ENCODE results near the gene LAGE3.
A peak's percentile ranks its signal among the peaks of the same experiment; 100 is the strongest.

Gene LAGE3

DNA sequence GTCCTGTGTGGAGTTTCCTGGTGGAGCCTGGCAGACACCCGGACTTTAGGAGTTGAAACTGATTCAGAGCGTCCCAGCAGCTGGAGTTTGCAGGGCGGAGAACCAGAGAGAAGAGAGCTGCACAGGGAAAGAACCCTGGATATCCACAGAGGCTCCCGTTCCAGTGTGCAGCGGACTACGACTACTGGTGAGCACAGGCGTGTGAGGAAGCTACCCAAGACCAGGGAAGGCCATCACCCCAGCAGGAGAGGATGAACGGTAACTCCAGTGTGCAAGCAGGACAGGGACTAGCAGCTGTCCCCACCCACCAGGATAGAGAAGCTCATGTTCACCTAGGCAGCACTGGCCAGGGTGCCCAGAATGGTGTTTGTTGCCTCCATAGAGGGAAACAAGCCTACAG lies 2.3 kb downstream of the LAGE3 start:
- DNase-seq, result no peak

GRCh38 chrX:154473683-154474082 lies 5.4 kb downstream of the LAGE3 start:
- DNase-seq, result no peak

DNA sequence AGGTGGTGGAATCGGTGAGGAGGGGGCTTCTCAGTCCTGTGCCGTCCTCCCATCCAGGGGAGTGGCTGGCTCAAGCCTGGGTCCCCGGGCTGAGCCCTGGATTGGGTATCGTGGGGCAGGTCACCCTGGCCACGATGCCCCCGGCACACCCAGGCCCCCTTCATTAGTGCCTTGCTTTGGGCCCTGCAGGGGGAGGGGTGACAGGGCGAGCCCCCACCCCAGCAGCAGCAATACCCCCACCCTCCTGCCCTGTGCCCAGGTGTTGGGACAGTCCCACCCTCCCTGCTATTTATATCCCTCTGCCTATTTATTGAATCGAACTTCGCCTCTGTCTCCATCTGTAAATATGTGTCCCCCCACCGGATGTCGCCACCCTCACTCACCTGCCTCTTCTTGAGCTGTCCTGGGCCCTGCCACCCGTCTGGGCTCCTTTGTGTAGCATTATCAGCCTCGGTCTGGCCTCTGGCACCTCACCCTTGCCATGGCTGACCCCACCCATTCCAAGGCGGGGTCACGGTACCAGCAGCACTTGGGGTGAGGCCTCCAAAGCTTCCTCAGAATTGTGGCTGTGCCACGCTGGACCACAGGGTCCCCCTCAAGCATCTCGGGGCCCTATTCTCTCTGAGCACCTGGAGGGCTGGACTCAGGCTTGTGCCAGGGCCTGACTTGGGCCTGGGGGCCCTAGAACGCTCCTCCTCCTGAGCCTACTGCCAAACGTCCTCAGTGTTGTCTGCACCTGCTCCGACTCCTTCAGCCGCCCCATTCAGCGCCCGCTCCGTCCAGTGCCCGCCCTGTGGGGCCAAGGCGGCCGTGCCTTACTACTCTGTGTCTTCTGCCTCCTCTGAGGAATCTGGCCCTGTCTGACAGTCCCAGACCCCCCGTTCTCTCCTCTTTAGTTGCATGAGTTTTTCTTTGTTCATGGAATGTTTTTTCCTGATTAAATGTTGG lies 6.1 kb downstream of the LAGE3 start:
- DNase-seq, result no peak

DNA sequence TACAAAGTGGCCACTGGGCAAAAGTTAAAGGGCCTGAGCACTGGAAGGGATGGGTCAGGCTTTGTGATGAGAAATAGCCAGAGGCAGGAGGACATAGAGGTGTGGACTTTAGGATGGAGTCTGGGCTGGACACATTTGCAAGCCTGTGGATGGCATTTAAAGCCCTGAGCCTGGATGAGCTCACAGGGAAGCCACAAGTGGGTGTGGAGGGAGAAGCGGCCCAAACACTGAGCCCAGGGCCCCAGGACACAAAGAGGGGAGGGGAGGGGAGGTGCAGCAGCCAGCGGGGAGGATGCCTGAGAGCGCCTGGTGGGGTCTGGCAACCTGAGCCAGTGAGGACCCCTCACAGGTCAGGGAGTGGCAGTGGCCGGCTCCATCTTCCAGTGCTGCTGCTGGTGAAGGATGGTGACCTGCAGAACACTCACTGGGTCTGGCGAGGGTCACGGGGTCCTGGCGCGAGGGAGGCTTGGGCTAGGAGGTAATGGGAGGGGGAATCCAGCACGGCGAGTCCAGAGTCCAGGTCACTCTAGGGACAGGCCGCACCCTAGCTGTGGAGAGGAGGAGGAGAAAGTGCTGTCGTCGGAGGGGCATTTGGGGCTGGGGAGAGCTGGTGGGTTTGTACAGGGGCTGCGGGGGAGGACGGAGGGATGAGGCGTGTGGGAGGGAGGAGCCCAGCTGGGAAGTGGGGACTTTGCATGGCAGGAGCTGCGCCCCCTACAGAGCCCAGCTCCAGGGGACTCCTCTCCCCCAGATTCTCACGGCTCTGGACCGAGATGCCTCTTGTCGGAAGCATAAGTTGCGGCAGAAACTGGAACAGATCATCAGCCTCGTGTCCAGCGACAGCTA lies 7.0 kb downstream of the LAGE3 start:
- DNase-seq, result no peak

- no peak for DNase-seq
Observed at GRCh38 chrX:154470914-154471568, 8.0 kb downstream of the LAGE3 start.

DNA sequence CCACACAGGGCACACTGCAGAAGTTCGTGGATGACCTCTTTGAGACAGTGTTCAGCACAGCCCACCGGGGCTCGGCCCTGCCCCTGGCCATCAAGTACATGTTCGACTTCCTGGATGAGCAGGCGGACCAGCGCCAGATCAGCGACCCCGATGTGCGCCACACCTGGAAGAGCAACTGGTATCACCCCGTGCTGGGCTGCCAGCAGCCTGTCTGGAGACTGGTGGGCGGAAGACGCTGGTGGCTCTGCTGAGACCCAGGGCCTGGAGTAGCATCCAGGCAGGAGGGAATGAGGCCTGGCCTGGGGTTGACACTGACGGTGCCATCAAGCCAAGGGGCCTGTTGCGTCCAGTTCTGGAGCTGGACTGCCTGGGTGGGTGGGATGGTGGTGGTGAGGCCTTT lies 8.6 kb downstream of the LAGE3 start:
- no peak for DNase-seq

- no peak for DNase-seq
Observed at GRCh38 chrX:154469880-154470279, 9.2 kb downstream of the LAGE3 start.

DNA sequence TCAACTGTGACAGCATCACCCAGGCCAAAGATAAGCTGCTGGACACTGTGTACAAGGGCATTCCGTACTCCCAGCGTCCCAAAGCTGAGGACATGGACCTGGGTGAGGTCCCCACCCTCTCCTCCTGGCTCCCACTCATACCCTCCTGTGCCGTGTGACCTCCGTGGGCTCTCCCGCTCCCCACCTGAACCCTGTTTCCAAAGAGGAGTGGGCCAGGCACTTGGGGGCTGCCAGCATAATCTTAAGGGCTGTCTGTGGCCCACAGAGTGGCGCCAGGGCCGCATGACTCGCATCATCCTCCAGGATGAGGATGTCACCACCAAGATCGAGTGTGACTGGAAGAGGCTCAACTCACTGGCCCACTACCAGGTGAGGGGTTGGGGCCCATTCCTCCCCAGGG lies 10.0 kb downstream of the LAGE3 start:
- DNase-seq, result no peak

DNA sequence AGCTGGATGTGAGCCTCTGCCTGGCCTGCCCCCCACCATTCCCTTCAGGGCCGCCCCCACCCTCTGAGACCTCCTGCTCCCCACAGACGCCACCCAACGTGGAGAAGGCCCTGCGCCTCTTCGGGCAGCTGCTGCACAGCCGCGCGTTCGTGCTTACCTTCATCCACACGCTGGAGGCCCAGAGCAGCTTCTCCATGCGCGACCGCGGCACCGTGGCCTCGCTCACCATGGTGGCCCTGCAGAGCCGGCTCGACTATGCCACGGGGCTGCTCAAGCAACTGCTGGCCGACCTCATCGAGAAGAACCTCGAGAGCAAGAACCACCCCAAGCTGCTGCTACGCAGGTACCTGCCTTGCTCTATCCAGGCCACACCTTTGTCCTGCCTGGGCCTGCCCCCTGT lies 10.9 kb downstream of the LAGE3 start:
- DNase-seq, result no peak

- no peak for DNase-seq
Observed at GRCh38 chrX:154467556-154467955, 11.5 kb downstream of the LAGE3 start.

- DNase-seq, result no peak
Observed at GRCh38 chrX:154466907-154467306, 12.2 kb downstream of the LAGE3 start.

DNA sequence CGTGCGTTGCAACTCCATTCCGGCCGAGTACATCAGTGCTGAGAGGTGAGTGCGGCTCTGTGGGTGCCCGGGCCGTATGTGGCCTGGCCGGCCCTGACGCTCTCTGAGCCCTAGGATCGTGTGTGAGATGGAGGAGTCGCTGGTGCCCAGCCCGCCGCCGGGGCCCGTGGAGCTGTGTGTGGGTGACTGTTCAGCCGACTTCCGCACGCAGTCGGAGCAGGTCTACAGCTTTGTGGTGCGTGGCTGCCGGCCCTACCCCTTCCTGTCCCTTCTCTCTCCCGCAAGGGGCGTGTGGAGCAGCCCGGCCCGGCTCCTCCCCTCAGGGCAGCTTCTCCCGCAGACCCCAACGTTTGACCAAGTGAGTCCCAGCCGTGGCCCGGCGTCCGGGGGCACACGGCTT lies 13.0 kb downstream of the LAGE3 start:
- DNase-seq, result no peak

DNA sequence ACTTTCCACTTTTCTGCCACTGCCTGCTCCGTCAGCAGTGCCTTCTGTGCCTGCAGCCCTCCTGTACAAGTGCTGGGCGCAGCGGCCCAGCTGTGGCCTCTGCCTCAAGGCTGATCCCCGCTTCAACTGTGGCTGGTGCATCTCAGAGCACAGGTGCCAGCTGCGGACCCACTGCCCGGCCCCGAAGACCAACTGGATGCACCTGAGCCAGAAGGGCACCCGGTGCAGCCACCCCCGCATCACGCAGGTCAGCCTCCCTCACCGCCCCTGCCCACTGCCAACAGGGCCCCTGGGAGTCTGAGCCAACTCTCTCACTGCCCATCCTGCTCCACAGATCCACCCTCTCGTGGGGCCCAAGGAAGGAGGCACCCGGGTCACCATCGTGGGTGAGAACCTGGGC lies 13.5 kb downstream of the LAGE3 start:
- no peak for DNase-seq

DNA sequence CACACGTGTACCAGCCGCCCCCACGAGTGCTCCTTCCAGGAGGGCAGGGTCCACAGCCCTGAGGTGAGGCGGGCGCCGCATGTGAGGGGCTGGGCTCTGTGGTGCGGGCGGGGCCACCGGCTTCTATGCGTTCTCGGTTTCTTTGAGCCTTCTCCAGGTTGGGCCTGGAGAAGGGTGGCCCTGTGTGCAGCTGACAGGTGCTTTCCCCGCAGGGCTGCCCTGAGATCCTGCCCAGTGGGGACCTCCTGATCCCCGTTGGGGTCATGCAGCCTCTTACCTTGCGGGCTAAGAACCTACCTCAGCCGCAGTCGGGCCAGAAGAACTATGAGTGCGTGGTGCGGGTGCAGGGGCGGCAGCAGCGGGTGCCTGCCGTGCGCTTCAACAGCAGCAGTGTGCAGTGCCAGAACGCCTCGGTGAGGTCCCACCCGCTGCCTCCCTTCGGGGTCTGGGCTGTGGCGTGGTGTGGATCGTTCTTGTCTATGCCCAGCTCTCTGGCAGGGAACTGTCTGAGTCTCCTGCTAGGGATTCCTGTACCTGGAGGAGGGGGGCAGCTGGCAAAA lies 14.2 kb downstream of the LAGE3 start:
- DNase-seq, result no peak

DNA sequence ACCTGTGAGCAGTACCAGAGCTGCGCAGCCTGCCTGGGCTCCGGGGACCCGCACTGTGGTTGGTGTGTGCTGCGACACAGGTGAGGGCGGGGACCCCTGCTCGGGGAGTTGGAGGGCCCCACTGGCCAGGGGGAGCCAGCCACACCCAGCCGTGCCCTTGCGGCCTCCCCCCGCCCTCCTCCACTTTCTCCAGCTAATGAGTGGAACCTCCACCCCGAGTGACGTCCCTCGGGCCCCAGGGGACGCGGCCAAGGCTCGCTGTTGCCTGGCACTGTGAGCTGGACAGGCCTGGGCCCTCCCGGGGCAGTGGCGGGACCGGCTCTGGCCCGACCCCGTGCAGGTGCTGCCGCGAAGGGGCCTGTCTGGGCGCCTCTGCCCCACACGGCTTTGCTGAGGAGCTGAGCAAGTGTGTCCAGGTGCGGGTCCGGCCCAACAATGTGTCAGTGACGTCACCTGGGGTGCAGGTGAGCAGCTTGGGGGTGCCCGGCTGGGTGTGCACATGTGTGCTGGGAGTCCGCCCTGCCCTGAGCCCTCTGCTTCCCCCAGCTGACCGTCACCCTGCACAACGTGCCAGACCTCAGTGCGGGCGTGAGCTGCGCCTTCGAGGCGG lies 15.4 kb downstream of the LAGE3 start:
- no peak for DNase-seq

DNA sequence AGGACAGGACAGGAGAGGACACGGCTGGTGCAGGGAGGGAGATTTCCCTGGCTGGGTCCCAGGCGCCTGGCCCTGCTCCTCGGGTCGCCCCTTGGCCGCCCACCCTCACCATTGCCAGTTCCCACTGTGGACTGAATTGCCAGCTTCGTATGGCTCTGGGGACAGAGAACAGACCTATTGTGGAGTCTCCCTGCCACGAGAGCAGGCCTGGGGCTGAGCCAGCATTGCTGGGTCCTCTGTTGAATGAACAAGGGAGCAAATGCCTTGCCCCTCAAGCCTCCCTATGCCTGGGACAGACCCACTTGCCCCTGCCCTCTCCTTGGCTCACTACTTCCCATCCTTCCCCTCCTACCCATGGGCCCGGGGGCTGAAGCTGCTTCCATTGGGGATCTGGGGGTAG lies 16.7 kb downstream of the LAGE3 start:
- DNase-seq, result no peak

- DNase-seq, result no peak
Observed at GRCh38 chrX:154460326-154460725, 18.8 kb downstream of the LAGE3 start.

DNA sequence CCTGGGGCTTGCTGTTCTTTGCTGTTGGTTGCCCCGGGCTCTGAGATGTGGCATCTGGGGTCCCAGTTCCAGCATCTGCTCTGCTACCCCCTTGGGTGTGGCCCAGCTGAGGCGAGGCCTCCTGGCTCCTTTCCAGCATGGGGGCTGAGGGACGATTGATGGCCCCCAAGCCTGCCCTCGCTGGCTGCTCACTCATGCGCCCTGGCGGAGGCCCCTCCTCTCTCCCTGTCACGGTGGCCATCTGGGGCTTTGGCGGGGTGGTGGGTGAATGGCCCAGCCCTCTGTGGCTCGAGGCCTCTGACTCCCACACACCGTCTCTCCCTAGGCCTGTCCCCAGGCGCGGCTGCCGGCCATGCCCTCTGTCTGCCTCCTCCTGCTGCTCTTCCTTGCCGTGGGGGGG lies 19.2 kb downstream of the LAGE3 start:
- DNase-seq, result no peak

- no peak for DNase-seq
Observed at GRCh38 chrX:154458954-154459778, 19.9 kb downstream of the LAGE3 start.

GRCh38 chrX:154458116-154458953 lies 20.7 kb downstream of the LAGE3 start, which contains the start of gene PLXNA3:
Gene PLXNA3 (plus strand): TSS chrX:154458281. CDS start chrX:154460184, 1,903 bp downstream.
- DNase-seq, result peak; percentile 52
